OCI-LY3 (cell line): ENCODE measurements around the gene MUC4.

ENCODE experiments used
- CTCF ChIP-seq: fragments of 200-600, 300-600 bp; sonication (generic); IDR thresholded peaks from 2 replicates; pipeline ENCODE4 v1.5.1; 2014; ENCODE audit warnings: antibody characterized with exemption, low read length, low read depth
- EZH2phosphoT487 ChIP-seq: fragments of 200-600 bp; shearing (Covaris generic); IDR thresholded peaks from 2 replicates; pipeline ENCODE4 v1.6.1; 2018; ENCODE audit warnings: antibody characterized with exemption, mixed run types, low read depth

DNA sequence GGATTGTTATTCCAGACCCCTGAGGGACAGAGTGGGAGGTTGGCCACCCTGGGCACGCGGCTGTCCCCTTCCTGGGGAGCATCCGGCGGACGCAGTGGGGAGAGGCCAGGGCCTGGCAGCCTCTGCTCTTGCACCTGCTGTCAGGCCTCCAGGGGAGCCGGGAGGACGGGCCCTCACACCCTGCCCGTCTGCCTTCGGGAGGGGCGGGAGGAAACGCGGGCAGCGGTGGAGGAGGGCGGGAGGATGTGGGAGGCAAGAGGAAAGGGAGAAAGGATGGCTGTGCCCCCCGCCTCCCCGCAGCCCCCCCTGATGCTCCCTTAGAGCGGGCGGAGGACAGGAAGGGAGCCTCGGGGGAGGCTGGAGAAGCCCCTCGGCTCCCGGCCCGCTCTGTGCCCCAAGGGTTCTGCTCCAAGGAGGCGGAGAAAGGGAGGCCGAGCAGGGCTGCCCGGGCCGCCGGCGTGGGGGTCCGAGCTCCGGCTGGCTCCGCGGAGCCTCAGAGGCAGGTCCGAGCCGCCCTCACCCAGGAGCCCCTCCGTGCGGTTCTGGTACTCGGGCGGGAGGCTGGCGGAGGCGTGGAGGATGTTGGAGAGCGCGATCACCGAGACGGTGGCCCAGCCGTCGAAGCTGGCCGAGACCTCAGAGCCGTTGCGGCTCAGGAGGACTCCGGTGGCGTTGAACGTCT lies 50.0 kb downstream of the MUC4 start:
- TF ChIP-seq CTCF, result no peak
- no peak for TF ChIP-seq EZH2phosphoT487
